Caco-2 (cell line): ENCODE data around the gene AFP. TPM values are rescaled to one million over a fixed set of nuclear protein-coding genes. Genes with fewer than 3 reads are reported as not detected.

Experiments used
- BruUV-seq: library from RNA; stranded (reverse); fragments of 400-500 nt; replicated peaks from 2 replicates; lab custom pipeline; 2021; lab: Mats Ljungman, UMichigan
- CTCF ChIA-PET: fragments of 300-600 bp; sonication (Branson Sonifier 250); formaldehyde crosslinking; loops from one replicate; lab custom pipeline; 2022; ENCODE audit warnings: antibody characterized with exemption; lab: Charles Lee
- POLR2A ChIA-PET: fragments of 300-600 bp; sonication (Branson Sonifier 250); formaldehyde crosslinking; loops from one replicate; lab custom pipeline; 2022; ENCODE audit warnings: antibody characterized with exemption; lab: Charles Lee
- DNase-seq, 2 experiments: peaks; one replicate each; pipeline versions ENCODE4 v3.0.0 to v3.0.0-alpha.2; 2020 to 2022
- H3K27me3 ChIP-seq: replicated peaks from 2 replicates; pipeline ENCODE4 v1.6.0; 2011; ENCODE audit warnings: low read length; ENCODE audit not compliant: control insufficient read depth, insufficient read depth
- H3K36me3 ChIP-seq: 2 replicates; pipeline ENCODE4 v1.5.1; 2011; ENCODE audit warnings: low read length; ENCODE audit not compliant: control insufficient read depth, insufficient read depth
- H3K4me1 ChIP-seq: fragments of 250-450 bp; sonication (Bioruptor Pico); 2 replicates; pipeline ENCODE4 v1.5.1; 2020; ENCODE audit warnings: mild to moderate bottlenecking
- H3K4me3 ChIP-seq: 2 replicates; pipeline ENCODE4 v1.5.1; 2011; ENCODE audit warnings: low read depth, mild to moderate bottlenecking, control low read depth, low read length
- H3K9me3 ChIP-seq: fragments of 250-450 bp; sonication (Bioruptor Pico); 2 replicates; pipeline ENCODE4 v1.5.1; 2020; ENCODE audit warnings: mild to moderate bottlenecking, moderate library complexity
- H3K27ac Mint-ChIP-seq: one replicate; pipeline ENCODE4 v1.8.0; 2022; ENCODE audit warnings: mixed read lengths; ENCODE audit not compliant: unreplicated experiment
- H3K27me3 Mint-ChIP-seq: one replicate; pipeline ENCODE4 v1.8.0; 2022; ENCODE audit warnings: mixed read lengths; ENCODE audit not compliant: insufficient read depth, unreplicated experiment
- H3K36me3 Mint-ChIP-seq: one replicate; pipeline ENCODE4 v1.8.0; 2022; ENCODE audit warnings: mild to moderate bottlenecking, mixed read lengths; ENCODE audit not compliant: insufficient read depth, unreplicated experiment
- H3K4me1 Mint-ChIP-seq: one replicate; pipeline ENCODE4 v1.8.0; 2022; ENCODE audit warnings: low read depth, mixed read lengths; ENCODE audit not compliant: unreplicated experiment
- H3K4me3 Mint-ChIP-seq: one replicate; pipeline ENCODE4 v1.8.0; 2022; ENCODE audit warnings: mild to moderate bottlenecking, moderate library complexity, mixed read lengths; ENCODE audit not compliant: unreplicated experiment
- H3K9me3 Mint-ChIP-seq: one replicate; pipeline ENCODE4 v1.8.0; 2022; ENCODE audit warnings: mixed read lengths; ENCODE audit not compliant: unreplicated experiment
- intact Hi-C: fragments of 100-400 bp; cut with micrococcal nuclease; formaldehyde crosslinking; loops from one replicate; pipeline ENCODE4 v1.10.0; 2022; ENCODE audit not compliant: unreplicated experiment
- total RNA-seq: library from RNA; stranded (reverse); gene quantifications from 2 replicates; pipeline ENCODE4 v1.2.3, GENCODE V29; 2022
- TF ChIP-seq, protein P1 (sequence below), 2 experiments: fragments of 200-600 bp in 1 of 2; IDR thresholded peaks; 1 replicate in 1 of 2; 2 replicates in 1 of 2; pipeline versions ENCODE4 v1.5.1 to v1.8.0; 2011 to 2022; ENCODE audit warnings: antibody characterized with exemption in 1 of 2, control low read depth in 1 of 2, inconsistent platforms in 1 of 2, low read depth in 1 of 2, low read length in 1 of 2, mild to moderate bottlenecking in 1 of 2, moderate library complexity in 1 of 2; ENCODE audit not compliant: insufficient read depth in 1 of 2, severe bottlenecking in 1 of 2, unreplicated experiment in 1 of 2

The AFP gene
- total RNA-seq, 1 experiment from 2014 or later, result 158 TPM

DNA sequence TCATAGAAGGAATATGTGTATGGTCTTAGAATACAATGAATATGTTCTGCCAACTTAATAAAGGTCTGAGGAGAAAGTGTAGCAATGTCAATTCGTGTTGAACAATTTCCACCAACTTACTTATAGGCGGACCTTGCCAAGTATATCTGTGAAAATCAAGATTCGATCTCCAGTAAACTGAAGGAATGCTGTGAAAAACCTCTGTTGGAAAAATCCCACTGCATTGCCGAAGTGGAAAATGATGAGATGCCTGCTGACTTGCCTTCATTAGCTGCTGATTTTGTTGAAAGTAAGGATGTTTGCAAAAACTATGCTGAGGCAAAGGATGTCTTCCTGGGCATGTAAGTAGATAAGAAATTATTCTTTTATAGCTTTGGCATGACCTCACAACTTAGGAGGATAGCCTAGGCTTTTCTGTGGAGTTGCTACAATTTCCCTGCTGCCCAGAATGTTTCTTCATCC, 22.7 kb upstream of the AFP start:
- intact Hi-C loops, result no loop called here
- Mint-ChIP-seq H3K27ac (no peak overlapping the region), H3K4me3 (no peak overlapping the region), H3K27me3 (peaks cover 3% of the 10 kb centered on the region), H3K4me1 (no peaks in the 10 kb centered on the region), H3K9me3 (peaks cover 9% of the 10 kb centered on the region), H3K36me3 (no peaks in the 10 kb centered on the region)
- TF ChIP-seq, protein P1, sequence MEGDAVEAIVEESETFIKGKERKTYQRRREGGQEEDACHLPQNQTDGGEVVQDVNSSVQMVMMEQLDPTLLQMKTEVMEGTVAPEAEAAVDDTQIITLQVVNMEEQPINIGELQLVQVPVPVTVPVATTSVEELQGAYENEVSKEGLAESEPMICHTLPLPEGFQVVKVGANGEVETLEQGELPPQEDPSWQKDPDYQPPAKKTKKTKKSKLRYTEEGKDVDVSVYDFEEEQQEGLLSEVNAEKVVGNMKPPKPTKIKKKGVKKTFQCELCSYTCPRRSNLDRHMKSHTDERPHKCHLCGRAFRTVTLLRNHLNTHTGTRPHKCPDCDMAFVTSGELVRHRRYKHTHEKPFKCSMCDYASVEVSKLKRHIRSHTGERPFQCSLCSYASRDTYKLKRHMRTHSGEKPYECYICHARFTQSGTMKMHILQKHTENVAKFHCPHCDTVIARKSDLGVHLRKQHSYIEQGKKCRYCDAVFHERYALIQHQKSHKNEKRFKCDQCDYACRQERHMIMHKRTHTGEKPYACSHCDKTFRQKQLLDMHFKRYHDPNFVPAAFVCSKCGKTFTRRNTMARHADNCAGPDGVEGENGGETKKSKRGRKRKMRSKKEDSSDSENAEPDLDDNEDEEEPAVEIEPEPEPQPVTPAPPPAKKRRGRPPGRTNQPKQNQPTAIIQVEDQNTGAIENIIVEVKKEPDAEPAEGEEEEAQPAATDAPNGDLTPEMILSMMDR (IDR thresholded peaks at IDR 0.05; ENCODE audit: insufficient read depth in 1 of 2, low read depth in 1 of 2, low read length in 1 of 2, severe bottlenecking in 1 of 2, unreplicated experiment in 1 of 2), result no peak
- H3K27me3 ChIP-seq, result no peaks in the 10 kb centered on the region
- CTCF ChIA-PET, result no interaction called here
- POLR2A ChIA-PET, result no interaction called here
- no peaks in the 10 kb centered on the region for H3K9me3 ChIP-seq
- no peak for DNase-seq
- H3K4me3 ChIP-seq, result no peak overlapping the region
- H3K4me1 ChIP-seq, result no peaks in the 10 kb centered on the region
- BruUV-seq, result no TSS peak
- no peaks in the 10 kb centered on the region for H3K36me3 ChIP-seq

GRCh38 chr4:73414936-73415271, 21.1 kb upstream of the AFP start:
- H3K9me3 ChIP-seq, result no peaks in the 10 kb centered on the region
- ChIA-PET POLR2A (no interaction called here), CTCF (no interaction called here)
- TF ChIP-seq, protein P1 (IDR thresholded peaks at IDR 0.05; ENCODE audit: insufficient read depth in 1 of 2, low read depth in 1 of 2, low read length in 1 of 2, severe bottlenecking in 1 of 2, unreplicated experiment in 1 of 2), result no peak
- Mint-ChIP-seq H3K4me1 (no peaks in the 10 kb centered on the region), H3K27ac (no peak overlapping the region), H3K27me3 (peaks cover 3% of the 10 kb centered on the region), H3K4me3 (no peak overlapping the region), H3K9me3 (peaks cover 9% of the 10 kb centered on the region), H3K36me3 (no peaks in the 10 kb centered on the region)
- intact Hi-C loops, result no loop called here
- BruUV-seq, result no TSS peak
- no peak overlapping the region for H3K4me3 ChIP-seq
- H3K36me3 ChIP-seq, result no peaks in the 10 kb centered on the region
- no peak for DNase-seq
- H3K27me3 ChIP-seq, result no peaks in the 10 kb centered on the region
- no peaks in the 10 kb centered on the region for H3K4me1 ChIP-seq

GRCh38 chr4:73415807-73416238, 20.2 kb upstream of the AFP start:
- Histone ChIP-seq H3K27me3 (no peaks in the 10 kb centered on the region), H3K36me3 (no peaks in the 10 kb centered on the region), H3K4me1 (peaks cover 9% of the 10 kb centered on the region; the same call in 1 of the 2 replicates), H3K4me3 (no peak overlapping the region), H3K9me3 (no peaks in the 10 kb centered on the region)
- H3K36me3 Mint-ChIP-seq, result no peaks in the 10 kb centered on the region
- peaks cover 9% of the 10 kb centered on the region for H3K9me3 Mint-ChIP-seq
- no peak overlapping the region for H3K27ac Mint-ChIP-seq
- TF ChIP-seq, protein P1 (IDR thresholded peaks at IDR 0.05; ENCODE audit: insufficient read depth in 1 of 2, low read depth in 1 of 2, low read length in 1 of 2, severe bottlenecking in 1 of 2, unreplicated experiment in 1 of 2), result no peak
- intact Hi-C loops, result no loop called here
- no peak for DNase-seq
- ChIA-PET POLR2A (no interaction called here), CTCF (no interaction called here)
- H3K4me1 Mint-ChIP-seq, result no peaks in the 10 kb centered on the region
- BruUV-seq, result no TSS peak
- peaks cover 3% of the 10 kb centered on the region for H3K27me3 Mint-ChIP-seq
- no peak overlapping the region for H3K4me3 Mint-ChIP-seq
